RKO (cell line): ENCODE data around the gene XYLT1.

Experiments used
- DNase-seq: peaks from one replicate; pipeline ENCODE4 v3.0.0-alpha.2; 2016; ENCODE audit warnings: low spot score

The XYLT1 gene

DNA sequence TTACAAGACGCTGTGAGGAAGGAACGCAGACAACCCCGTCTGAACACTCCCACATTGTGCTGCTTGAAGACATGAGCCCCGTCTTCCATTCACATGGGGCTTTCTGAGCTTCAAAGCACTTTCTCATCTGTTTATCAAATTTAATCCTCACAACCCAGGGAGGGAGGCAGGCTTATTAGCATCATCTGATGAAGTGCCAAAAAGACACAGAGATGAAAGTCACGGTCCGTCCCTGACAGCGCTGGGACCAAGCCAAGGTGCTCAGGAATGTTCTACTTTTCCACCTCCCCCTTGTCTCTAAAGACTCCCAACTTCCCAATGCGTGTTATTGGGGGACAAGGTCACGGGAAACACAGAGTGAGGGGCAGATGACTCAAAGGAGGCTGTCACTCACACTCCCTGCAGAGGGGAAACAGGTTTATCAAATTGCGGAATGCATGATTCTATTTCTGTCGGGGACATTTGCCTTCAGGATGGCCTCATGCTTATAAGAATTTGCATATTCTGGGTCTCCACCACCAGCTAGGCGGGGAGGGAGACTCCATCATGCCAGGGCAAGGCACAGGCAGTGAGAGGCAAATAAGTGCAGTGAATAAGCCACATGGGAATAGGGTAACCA is 10.7 kb downstream of the XYLT1 start:
- no peak for DNase-seq

- DNase-seq: no peak
Measured at GRCh38 chr16:17457997-17458396, 12.8 kb downstream of the XYLT1 start.

- DNase-seq: no peak
Measured at GRCh38 chr16:17457513-17457912, 13.2 kb downstream of the XYLT1 start.

DNA sequence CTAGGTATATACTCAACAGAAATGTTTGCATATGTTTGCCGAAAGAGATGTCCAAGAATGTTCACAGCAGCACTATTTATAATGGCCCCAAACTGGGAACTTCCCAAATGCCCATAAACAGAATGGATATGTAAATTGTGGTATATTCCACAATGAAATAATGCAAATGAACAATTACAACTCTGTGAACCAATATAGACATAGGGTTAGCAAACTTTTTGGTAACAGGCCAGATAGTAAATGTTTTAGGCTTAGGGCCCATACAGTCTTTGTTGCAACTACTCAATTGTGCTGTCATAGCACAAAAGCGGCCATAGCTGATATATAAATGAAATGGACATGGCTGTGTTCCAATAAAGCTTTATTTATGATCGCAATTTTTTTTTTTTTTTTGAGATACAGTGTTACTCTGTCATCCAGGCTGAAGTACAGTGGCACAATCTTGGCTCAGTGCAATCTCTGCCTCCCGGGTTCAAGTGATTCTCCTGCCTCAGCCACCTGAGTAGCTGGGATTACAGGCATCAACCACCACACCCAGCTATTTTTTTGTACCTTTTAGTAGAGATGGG is 16.5 kb downstream of the XYLT1 start:
- DNase-seq: no peak

GRCh38 chr16:17453364-17454038 is 17.3 kb downstream of the XYLT1 start:
- DNase-seq: no peak

DNA sequence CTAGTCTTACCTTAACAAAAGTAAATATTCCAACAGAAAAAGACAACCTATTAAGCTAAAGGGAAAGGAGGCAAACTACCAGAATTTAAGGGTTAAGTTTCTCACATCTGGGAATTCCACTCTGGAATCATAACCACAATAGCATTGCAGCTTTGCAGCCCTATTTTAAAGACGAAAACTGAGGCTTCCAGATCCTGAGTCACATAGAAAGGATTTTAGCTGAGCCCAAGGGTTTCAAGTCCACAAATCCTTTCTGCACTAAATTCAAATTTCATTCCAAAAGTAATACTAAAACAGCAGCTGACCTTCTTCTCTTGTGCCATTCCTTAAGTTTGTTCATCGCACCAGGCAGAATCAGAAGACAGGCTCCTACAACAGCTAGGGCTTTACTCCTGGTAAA is 17.8 kb downstream of the XYLT1 start:
- no peak for DNase-seq

GRCh38 chr16:17451843-17452242 is 18.9 kb downstream of the XYLT1 start:
- DNase-seq: no peak

DNA sequence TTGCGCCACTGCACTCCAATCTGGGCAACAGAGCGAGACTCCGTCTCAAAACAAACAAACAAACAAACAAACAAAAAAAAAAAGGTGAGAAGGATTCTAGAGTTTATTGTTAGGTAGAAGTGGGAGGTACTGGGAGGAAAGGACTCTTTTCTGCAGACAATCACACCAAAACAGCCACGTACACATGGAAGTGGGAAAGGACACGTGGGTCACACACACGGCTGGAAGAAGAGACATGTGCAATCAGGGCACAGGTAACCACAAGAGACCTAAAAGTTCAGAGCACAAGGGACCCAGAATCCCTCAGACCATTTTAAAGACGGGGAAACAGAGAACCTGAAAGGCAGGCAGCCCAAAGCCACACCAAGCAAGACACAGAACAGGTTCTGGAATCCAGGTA is 20.5 kb downstream of the XYLT1 start:
- no peak for DNase-seq

DNA sequence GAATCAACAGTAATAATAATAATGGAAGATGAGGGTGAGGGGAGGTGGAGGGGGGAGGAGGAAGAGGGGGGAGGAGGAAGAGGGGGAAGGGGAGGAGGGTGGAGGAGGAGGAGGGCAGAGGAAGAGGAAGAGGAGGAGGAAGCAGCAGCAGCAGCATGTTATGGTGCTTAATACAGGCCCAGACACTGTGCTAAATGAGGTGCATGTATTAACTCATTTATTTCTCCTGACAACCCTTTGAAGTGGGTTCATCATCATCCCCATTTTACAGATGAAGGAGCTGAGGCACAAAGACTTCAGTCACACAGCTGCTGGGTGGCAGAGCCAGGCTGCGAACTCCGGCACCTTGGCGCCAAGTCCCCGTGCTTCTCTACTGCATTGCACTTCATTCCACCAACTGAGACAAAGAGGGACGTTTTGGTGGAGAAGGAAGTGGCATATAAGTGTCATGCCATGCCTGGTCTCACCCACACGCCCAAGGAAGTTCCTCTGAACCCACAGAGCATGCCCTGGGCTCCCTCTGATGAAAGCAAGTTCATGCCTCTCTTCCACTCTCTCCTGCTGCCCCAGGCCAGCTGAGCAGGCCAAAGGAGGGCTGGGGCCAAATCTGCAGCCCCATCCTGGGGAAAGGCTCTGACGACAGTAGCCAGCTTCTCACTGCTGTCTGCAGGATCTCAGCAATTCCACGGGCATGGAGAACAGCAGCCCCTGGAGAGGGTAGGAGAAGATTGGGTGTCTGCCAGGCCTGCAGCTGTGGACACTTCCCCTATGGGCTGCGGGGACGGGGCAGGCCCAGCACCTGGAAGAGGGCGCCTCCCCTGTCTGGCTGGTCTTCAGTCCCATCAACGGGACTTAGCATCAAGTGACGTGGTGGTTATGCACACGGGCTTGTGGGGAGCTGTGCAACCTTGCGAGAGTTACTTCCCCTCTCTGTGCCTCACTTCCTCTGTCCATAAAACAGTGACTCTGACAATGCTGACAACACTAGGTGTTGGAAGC is 21.8 kb downstream of the XYLT1 start:
- DNase-seq: no peak

DNA sequence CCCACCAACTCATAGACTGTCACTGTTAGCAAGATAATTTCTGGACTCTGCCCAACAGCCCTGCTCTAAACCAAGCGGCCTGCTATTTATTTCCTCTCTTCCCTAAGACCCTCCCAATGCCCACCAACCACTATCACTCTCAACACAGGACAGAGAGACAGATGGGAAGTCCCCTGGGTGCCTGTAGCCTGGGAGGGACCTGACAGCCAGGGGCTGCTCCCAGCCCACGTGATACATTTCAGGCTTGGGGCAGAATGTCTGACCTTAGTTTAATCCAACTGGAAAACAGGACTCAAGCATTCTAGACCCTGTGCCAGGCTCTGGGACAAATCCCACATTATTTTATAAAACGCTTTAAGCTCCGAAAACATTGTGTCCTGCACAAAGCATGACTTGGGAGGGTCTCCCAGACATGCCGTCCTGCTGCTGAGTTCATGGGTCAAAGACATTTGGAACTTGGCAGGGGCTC is 23.6 kb downstream of the XYLT1 start:
- no peak for DNase-seq

- DNase-seq: no peak
Measured at GRCh38 chr16:17446661-17447060, 24.1 kb downstream of the XYLT1 start.

GRCh38 chr16:17445421-17445820 is 25.3 kb downstream of the XYLT1 start:
- no peak for DNase-seq

GRCh38 chr16:17444658-17445057 is 26.1 kb downstream of the XYLT1 start:
- DNase-seq: no peak

DNA sequence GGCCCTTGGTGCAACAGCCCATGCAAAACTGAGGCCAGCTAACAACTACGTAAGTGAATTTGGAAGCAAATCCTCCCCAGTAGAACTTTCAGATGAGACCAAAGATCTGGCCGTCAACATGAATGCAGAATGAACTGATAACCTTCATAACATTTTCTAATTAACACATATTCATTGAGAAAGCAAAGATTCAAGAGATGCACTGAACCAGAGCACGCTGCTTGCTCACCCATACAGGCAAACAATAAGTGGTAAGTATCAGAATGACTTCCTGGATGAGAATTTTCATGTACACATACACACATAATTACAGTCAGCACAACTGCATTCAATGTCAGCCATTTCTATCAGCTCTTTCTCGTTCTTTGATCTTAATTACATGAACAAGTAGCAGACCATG is 30.6 kb downstream of the XYLT1 start:
- no peak for DNase-seq

GRCh38 chr16:17439580-17439979 is 31.2 kb downstream of the XYLT1 start:
- no peak for DNase-seq

- no peak for DNase-seq
Measured at GRCh38 chr16:17437981-17438380, 32.8 kb downstream of the XYLT1 start.

- no peak for DNase-seq
Measured at GRCh38 chr16:17437127-17437720, 33.5 kb downstream of the XYLT1 start.

DNA sequence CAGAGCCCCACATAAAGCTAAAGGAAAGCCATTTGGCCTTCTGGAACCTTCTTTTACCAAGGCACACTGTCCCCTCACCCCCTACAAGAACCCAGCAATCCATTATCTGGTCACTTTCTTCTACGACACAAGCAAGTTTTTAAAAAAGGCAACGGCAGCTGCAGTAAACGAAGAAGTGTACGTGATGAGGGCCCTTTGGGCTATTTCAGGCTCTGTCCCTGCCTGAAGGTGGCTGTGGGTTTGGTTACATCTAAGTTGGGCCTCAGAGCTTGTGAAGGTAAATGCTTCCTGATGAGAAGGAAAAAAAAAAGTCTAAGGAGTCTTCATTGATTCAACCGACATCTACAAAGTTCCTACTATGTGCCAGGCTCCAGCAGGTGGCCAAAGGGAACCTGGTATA is 35.4 kb downstream of the XYLT1 start:
- no peak for DNase-seq

DNA sequence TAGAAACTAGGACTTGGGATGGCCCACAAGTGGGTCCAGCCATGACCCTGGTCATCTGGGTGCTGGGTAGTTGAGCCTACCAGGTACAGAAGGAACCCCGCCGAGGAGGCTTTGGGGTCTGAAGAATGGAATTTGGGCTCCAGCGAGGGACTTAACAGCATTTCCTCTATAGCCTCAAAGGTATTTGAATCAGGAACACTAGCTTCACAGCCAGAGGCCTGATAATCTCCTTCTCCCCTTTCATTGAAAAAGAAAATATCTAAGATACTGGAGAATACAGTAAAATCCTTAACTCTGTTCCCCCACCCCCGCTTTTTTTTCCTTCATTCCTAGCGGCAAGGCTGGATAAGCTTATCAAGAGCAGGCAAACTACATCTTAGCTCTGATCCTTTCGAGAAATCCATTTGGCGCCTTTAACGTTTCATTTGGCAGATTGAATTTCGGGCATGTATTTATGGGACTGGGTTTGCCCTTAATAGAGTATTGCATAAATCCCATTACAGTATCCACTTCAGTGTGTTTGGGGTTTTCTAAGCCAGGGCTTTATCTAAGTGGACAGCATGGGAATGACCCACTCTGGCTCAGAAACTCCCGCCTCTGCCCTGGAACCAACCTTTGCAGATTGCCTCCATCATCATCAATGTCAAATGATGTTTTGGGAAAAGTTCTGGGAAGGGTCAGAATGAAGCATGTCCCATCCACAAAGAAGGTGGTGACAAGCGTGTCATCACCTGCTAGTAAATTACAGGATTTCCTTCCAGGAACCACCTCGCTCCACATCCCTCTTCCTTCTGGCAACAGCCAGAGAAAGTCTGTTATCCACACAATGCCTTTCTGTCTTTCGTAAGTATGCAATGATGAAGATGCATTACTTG is 36.9 kb downstream of the XYLT1 start:
- DNase-seq: no peak

- no peak for DNase-seq
Measured at GRCh38 chr16:17432901-17433576, 37.7 kb downstream of the XYLT1 start.
